Stomach (tissue), 9 donors: Measurements from ENCODE around the gene LRP10. TPM values are rescaled to one million over a fixed set of nuclear protein-coding genes. Genes with fewer than 3 reads are reported as not detected.

Experiments
- DNase-seq, 2 donors: peaks; one replicate each; pipeline versions ENCODE4 v3.0.0 to v3.0.0-alpha.2; 2013 to 2019
- H3K27ac ChIP-seq, 5 donors: fragments of 200-600 bp in 4 of 5; sonication (generic) in 4 of 5; one replicate each; pipeline ENCODE4 v1.5.1; 2013 to 2019; ENCODE audit warnings: mild to moderate bottlenecking in 1 of 5, moderate library complexity in 1 of 5
- H3K27me3 ChIP-seq, 3 donors: fragments of 200-600 bp; sonication (generic); one replicate each; pipeline ENCODE4 v1.5.1; 2017 to 2019; ENCODE audit warnings: mixed run types in 1 of 3
- H3K36me3 ChIP-seq, 4 donors: fragments of 200-600 bp; sonication (generic); 1 replicate in 3 of 4; 2 replicates in 1 of 4; pipeline ENCODE4 v1.5.1; 2016 to 2019
- H3K4me1 ChIP-seq, 4 donors: fragments of 200-600 bp; sonication (generic); one replicate each; pipeline ENCODE4 v1.5.1; 2016 to 2019
- H3K4me3 ChIP-seq, 4 donors: fragments of 200-600 bp; sonication (generic) in 3 of 4; one replicate each; pipeline ENCODE4 v1.5.1; 2016 to 2019; ENCODE audit warnings: mild to moderate bottlenecking in 1 of 4
- H3K9me3 ChIP-seq, 4 donors: fragments of 200-600 bp; sonication (generic); one replicate each; pipeline ENCODE4 v1.5.1; 2016 to 2019
- CTCF ChIP-seq, 7 experiments: fragments of 450-650 bp in 4 of 7; fragments of 200-600 bp in 3 of 7; sonication (generic) in 3 of 7; IDR thresholded peaks; one replicate each; pipeline ENCODE4 v1.5.1; 2016 to 2019; ENCODE audit warnings: antibody characterized with exemption in 7 of 7, control low read depth in 2 of 7, mild to moderate bottlenecking in 1 of 7
- EP300 ChIP-seq: sonication (generic); formaldehyde crosslinking; IDR thresholded peaks from one replicate; pipeline ENCODE4 v1.6.1; 2017; ENCODE audit warnings: antibody characterized with exemption
- POLR2A ChIP-seq, 4 donors: fragments of 450-650 bp; IDR thresholded peaks; one replicate each; pipeline ENCODE4 v1.6.1; 2016; ENCODE audit warnings: antibody characterized with exemption in 4 of 4, control low read depth in 2 of 4, mild to moderate bottlenecking in 1 of 4, moderate library complexity in 1 of 4
- POLR2AphosphoS5 ChIP-seq, 3 donors: sonication (generic); formaldehyde crosslinking; IDR thresholded peaks; one replicate each; pipeline ENCODE4 v1.6.1; 2016; ENCODE audit warnings: antibody characterized with exemption in 3 of 3
- WGBS, 5 donors: extraction: QIAGEN DNeasy Blood & Tissue Kit in 3 of 5; methylation state at CpG; one replicate each; pipeline versions ENCODE4 v1.1.5 to v1.1.7; 2013 to 2018; 5-methylcytosine and 5-hydroxymethylcytosine counted together
- intact Hi-C: fragments of 100-400 bp; cut with DNase I; formaldehyde crosslinking; loops from one replicate; pipeline ENCODE4 v1.15.1; 2023; ENCODE audit warnings: low total_unique reads
- polyA plus RNA-seq, 3 donors: library from polyadenylated mRNA; stranded (reverse); fragments of 200-250 nt; gene quantifications; one replicate each; pipeline ENCODE4 v1.2.3, GENCODE V29; 2013
- total RNA-seq, 5 donors: library from RNA; depleted of rRNA; stranded (reverse); fragments of >200 nt; gene quantifications; one replicate each; pipeline versions ENCODE4 v1.1.0 to v1.2.3, GENCODE V29; 2014 to 2016
- donor health status: healthy with polysubstance abuse.
- donor health status: Bipolar disorder and iron deficiency.
- donor health status: healthy.

LRP10 gene
- total and polyA plus RNA-seq, 8 donors: 25.1 to 277 (median 63.6) TPM

- Histone ChIP-seq H3K27me3 (no peaks in the 10 kb centered on the region), H3K4me3 (peak overlapping the region; percentile 39 to 80 (median 60)), H3K4me1 (peaks cover 33 to 44% (median 41%) of the 10 kb centered on the region in 4 donors), H3K9me3 (no peaks in the 10 kb centered on the region), H3K36me3 (peaks cover 32 to 58% (median 51%) of the 10 kb centered on the region in 4 donors), H3K27ac (peak overlapping the region; percentile 80 to 99 (median 99))
- no peak for DNase-seq
- WGBS, 5 donors: 7 to 10% (median 8%) methylated on average over 10 of the region's 10 CpGs
- intact Hi-C loops: no loop called here
- TF ChIP-seq CTCF (IDR thresholded peaks at IDR 0.05) (no peak), EP300 (no peak), POLR2AphosphoS5 (IDR thresholded peaks at IDR 0.05) (no peak), POLR2A (IDR thresholded peaks at IDR 0.05) (no peak)
These were observed 48.0 kb downstream of the LRP10 start for GRCh38 chr14:22919601-22919921.

DNA sequence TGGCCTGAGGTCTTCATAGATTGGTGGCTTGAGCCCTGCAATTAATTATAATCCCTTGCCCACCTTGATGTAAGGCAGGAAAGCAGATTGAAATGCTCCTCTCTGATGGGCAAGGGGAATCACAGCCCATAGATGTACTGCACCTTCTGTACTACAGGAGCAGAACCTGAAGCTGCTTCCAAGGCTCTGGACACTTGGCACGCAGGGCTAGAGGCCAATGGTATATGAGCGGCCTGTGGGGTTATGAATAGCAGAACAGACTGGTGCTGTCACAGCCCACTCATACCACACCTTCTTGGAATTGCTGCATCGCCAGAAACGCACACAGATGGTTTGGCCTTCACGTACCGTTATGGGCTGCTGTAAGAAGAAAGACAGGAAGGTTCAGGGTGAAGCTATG, 49.2 kb downstream of the LRP10 start:
- H3K4me1 ChIP-seq: peaks cover 26 to 33% (median 32%) of the 10 kb centered on the region in 4 donors
- no peak for TF ChIP-seq POLR2A (IDR thresholded peaks at IDR 0.05)
- DNase-seq: no peak
- H3K27me3 ChIP-seq: no peaks in the 10 kb centered on the region
- H3K27ac ChIP-seq: peak overlapping the region in 1 of 5 donors; percentile 99
- intact Hi-C loops: no loop called here
- 88 to 95% (median 91%) methylated on average over 5 to 6 of the region's 6 CpGs for WGBS, 5 donors
- H3K4me3 ChIP-seq: no peak overlapping the region
- H3K36me3 ChIP-seq: peaks cover 42 to 62% (median 60%) of the 10 kb centered on the region in 4 donors
- no peaks in the 10 kb centered on the region for H3K9me3 ChIP-seq

DNA sequence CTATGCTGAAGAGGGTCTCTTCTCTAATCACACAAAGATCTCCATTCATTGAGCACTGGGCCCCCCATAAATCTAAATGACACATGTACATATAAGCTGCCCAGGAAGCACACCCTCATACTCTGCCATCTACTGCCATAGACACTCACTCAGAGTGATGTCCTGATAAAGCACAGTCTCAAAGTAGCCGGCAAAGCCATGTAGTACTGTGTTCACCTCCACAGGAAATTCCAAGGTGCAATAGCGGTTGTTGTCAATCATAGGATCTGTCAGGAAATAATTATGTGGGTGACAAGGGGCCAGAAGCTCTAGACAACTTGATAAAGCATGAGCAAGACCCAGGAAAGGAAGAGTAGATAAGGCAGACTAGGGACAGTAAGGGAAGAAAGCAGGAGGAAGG, 50.8 kb downstream of the LRP10 start:
- Histone ChIP-seq H3K27me3 (no peaks in the 10 kb centered on the region), H3K27ac (no peak overlapping the region), H3K36me3 (peaks cover 44 to 74% (median 66%) of the 10 kb centered on the region in 4 donors), H3K4me1 (peaks cover 16 to 33% (median 19%) of the 10 kb centered on the region in 4 donors), H3K4me3 (no peak overlapping the region), H3K9me3 (no peaks in the 10 kb centered on the region)
- WGBS, 5 donors: 86 to 96% (median 88%) methylated on average over 2 of the region's 2 CpGs
- intact Hi-C loops: no loop called here
- DNase-seq: no peak
- TF ChIP-seq POLR2A (IDR thresholded peaks at IDR 0.05) (no peak), POLR2AphosphoS5 (IDR thresholded peaks at IDR 0.05) (no peak), CTCF (IDR thresholded peaks at IDR 0.05) (no peak)

DNA sequence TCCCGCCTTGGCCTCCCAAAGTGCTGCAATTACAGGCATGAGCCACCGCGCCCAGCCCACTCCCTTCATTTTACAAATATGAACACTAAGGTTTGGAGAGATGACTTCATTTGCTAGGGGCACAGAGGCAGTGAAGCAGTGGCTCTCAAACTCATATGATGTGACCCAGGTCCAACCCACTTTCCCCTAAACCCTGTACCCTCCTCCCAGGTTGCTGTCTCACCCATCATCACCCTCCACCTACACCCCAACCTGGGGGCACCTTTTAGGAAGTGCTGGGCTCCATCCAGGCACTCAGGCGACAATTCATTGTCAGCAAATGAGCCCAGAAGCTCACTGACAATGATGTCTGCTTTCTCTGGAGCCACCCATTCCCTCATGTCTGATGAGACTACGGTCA, 52.2 kb downstream of the LRP10 start:
- TF ChIP-seq EP300: no peak
- TF ChIP-seq POLR2A (IDR thresholded peaks at IDR 0.05): no peak
- TF ChIP-seq POLR2AphosphoS5 (IDR thresholded peaks at IDR 0.05): no peak
- TF ChIP-seq CTCF (IDR thresholded peaks at IDR 0.05): no peak
- no peak for DNase-seq
- no peaks in the 10 kb centered on the region for H3K9me3 ChIP-seq
- no peak overlapping the region for H3K4me3 ChIP-seq
- H3K27me3 ChIP-seq: no peaks in the 10 kb centered on the region
- peaks cover 20 to 39% (median 26%) of the 10 kb centered on the region in 4 donors for H3K4me1 ChIP-seq
- WGBS, 5 donors: 95 to 97% (median 96%) methylated on average over 5 of the region's 5 CpGs
- no peak overlapping the region for H3K27ac ChIP-seq
- intact Hi-C loops: no loop called here
- H3K36me3 ChIP-seq: peaks cover 44 to 78% (median 66%) of the 10 kb centered on the region in 4 donors

DNA sequence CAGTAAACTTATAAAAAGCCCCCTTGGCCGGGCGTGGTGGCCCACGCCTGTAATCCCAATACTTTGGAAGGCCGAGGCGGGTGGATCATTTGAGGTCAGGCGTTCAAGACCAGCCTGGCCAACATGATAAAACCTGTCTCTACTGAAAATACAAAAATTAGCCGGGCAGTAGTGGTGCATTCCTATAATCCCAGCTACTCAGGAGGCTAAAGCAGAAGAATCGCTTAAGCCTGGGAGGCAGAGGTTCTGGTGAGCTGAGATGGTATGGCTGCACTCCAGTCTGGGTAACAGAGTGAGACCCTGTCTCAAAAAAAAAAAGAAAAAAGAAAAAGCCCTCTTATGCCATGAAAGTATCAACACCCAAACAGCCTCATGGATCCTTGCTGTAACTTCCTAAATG, 54.0 kb downstream of the LRP10 start:
- Histone ChIP-seq H3K27me3 (no peaks in the 10 kb centered on the region), H3K27ac (no peak overlapping the region), H3K4me1 (peaks cover 20 to 39% (median 25%) of the 10 kb centered on the region in 4 donors), H3K4me3 (no peak overlapping the region), H3K36me3 (peaks cover 41 to 71% (median 61%) of the 10 kb centered on the region in 4 donors), H3K9me3 (no peaks in the 10 kb centered on the region)
- TF ChIP-seq CTCF (IDR thresholded peaks at IDR 0.05): no peak
- no peak for TF ChIP-seq POLR2A (IDR thresholded peaks at IDR 0.05)
- TF ChIP-seq POLR2AphosphoS5 (IDR thresholded peaks at IDR 0.05): no peak
- no peak for TF ChIP-seq EP300
- WGBS, 5 donors: 91 to 97% (median 95%) methylated on average over 8 of the region's 8 CpGs
- intact Hi-C loops: no loop called here
- no peak for DNase-seq
